Large intestine (tissue), 3 donors: Measurements from ENCODE around the gene TMEM132D. TPM values are rescaled to one million over a fixed set of nuclear protein-coding genes. Genes with fewer than 3 reads are reported as not detected.

Source experiments
- DNase-seq, 2 donors: peaks; one replicate each; pipeline versions ENCODE4 v3.0.0 to v3.0.0-alpha.2; 2013
- H3K27ac ChIP-seq: one replicate; pipeline ENCODE4 v1.5.1; 2013; ENCODE audit warnings: low read length
- H3K27me3 ChIP-seq: 2 replicates; pipeline ENCODE4 v1.6.1; 2013; ENCODE audit warnings: low read length; ENCODE audit not compliant: control insufficient read depth, insufficient read depth
- H3K36me3 ChIP-seq: 2 replicates; pipeline ENCODE4 v1.6.1; 2013; ENCODE audit warnings: low read length; ENCODE audit not compliant: control insufficient read depth, insufficient read depth
- H3K4me1 ChIP-seq: one replicate; pipeline ENCODE4 v1.6.1; 2013; ENCODE audit warnings: low read length; ENCODE audit not compliant: control insufficient read depth, insufficient read depth
- H3K4me3 ChIP-seq: one replicate; pipeline ENCODE4 v1.5.1; 2013; ENCODE audit warnings: low read length
- H3K9me3 ChIP-seq: one replicate; pipeline ENCODE4 v1.6.1; 2013; ENCODE audit warnings: mild to moderate bottlenecking, low read depth, low read length, moderate library complexity; ENCODE audit not compliant: control insufficient read depth
- WGBS: methylation state at CpG from one replicate; pipeline ENCODE4 v1.1.5; 2013; ENCODE audit warnings: low lambda C conversion rate; ENCODE audit not compliant: insufficient coverage; 5-methylcytosine and 5-hydroxymethylcytosine counted together
- polyA plus RNA-seq: library from polyadenylated mRNA; unstranded; fragments of 120-200 nt; gene quantifications from one replicate; pipeline ENCODE4 v1.2.1, GENCODE V29; 2013

The TMEM132D gene
- polyA plus RNA-seq, 1 donor: 0.55 TPM

GRCh38 chr12:129701631-129702101 is 202.2 kb downstream of the TMEM132D start:
- H3K27me3 ChIP-seq: no peaks in the 10 kb centered on the region
- no peaks in the 10 kb centered on the region for H3K4me1 ChIP-seq
- WGBS: no CpG with 5 or more reads among the region's 9 CpGs
- DNase-seq: peak; percentile 8 to 13
- H3K9me3 ChIP-seq: peaks cover 10% of the 10 kb centered on the region
- no peaks in the 10 kb centered on the region for H3K36me3 ChIP-seq
- no peak overlapping the region for H3K4me3 ChIP-seq
- no peak overlapping the region for H3K27ac ChIP-seq

- Histone ChIP-seq H3K9me3 (peaks cover 5% of the 10 kb centered on the region), H3K36me3 (no peaks in the 10 kb centered on the region), H3K4me3 (no peak overlapping the region), H3K4me1 (no peaks in the 10 kb centered on the region), H3K27me3 (no peaks in the 10 kb centered on the region), H3K27ac (no peak overlapping the region)
- no peak for DNase-seq
- 100% methylated on average over 1 of the region's 22 CpGs for WGBS
Observed at GRCh38 chr12:129700036-129700435, 203.8 kb downstream of the TMEM132D start.

DNA sequence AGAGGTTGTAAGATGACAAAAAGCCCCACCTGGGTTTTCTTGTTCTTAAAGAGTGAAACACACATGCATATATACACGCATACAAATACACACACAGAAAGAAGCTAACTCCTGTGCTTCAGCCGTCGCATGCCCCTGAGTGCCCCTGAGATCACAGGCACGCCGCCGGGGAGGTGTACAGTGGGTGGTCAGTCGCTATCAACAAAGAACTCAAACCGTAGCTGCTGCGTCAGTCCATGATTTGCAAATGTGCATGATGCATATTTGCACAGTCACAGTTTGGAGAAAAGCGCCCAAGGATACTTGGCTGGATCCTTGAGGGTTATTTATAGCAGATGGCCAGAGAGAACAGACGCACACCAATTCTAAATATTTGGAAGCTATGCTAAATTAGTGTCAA is 206.9 kb downstream of the TMEM132D start:
- H3K27me3 ChIP-seq: no peaks in the 10 kb centered on the region
- no peak overlapping the region for H3K4me3 ChIP-seq
- no peaks in the 10 kb centered on the region for H3K36me3 ChIP-seq
- WGBS: 70% methylated on average over 4 of the region's 11 CpGs
- no peaks in the 10 kb centered on the region for H3K4me1 ChIP-seq
- H3K27ac ChIP-seq: no peak overlapping the region
- H3K9me3 ChIP-seq: peaks cover 5% of the 10 kb centered on the region
- DNase-seq: peak in 1 of 2 donors; percentile 29

GRCh38 chr12:129696405-129696804 is 207.4 kb downstream of the TMEM132D start:
- WGBS: no CpG with 5 or more reads among the region's 5 CpGs

GRCh38 chr12:129693731-129694130 is 210.1 kb downstream of the TMEM132D start:
- no peaks in the 10 kb centered on the region for H3K9me3 ChIP-seq
- no peaks in the 10 kb centered on the region for H3K4me1 ChIP-seq
- no peak overlapping the region for H3K27ac ChIP-seq
- no peak overlapping the region for H3K4me3 ChIP-seq
- no peak for DNase-seq
- no peaks in the 10 kb centered on the region for H3K36me3 ChIP-seq
- no CpG with 5 or more reads among the region's 8 CpGs for WGBS
- no peaks in the 10 kb centered on the region for H3K27me3 ChIP-seq

More at GRCh38 chr12:129696405-129696804, 207.4 kb downstream of the TMEM132D start:
- no peak overlapping the region for H3K4me3 ChIP-seq
- H3K27ac ChIP-seq: no peak overlapping the region
- H3K36me3 ChIP-seq: no peaks in the 10 kb centered on the region
- no peaks in the 10 kb centered on the region for H3K4me1 ChIP-seq
- no peak for DNase-seq
- peaks cover 5% of the 10 kb centered on the region for H3K9me3 ChIP-seq
- H3K27me3 ChIP-seq: no peaks in the 10 kb centered on the region

DNA sequence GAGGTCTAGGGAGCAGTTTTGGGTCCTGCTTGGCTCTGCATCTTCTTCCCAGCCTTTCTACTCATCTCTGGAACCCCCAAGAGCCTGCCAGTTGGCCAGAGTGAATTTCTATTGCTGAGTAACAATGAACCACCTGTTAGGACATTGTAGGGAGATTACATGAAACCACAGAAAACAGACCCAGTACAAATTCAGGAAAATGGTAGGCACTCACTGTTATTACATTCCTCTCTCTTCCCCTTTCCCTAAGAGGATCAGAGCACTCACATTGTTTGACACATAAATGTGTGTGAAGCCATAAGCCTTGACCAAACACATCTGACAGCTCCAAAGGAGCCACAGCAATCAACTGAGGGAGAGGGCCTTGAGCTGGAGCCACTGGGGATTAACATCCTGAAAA is 216.1 kb downstream of the TMEM132D start:
- no peaks in the 10 kb centered on the region for H3K4me1 ChIP-seq
- no peaks in the 10 kb centered on the region for H3K27me3 ChIP-seq
- no peak for DNase-seq
- no peak overlapping the region for H3K4me3 ChIP-seq
- H3K9me3 ChIP-seq: no peaks in the 10 kb centered on the region
- H3K36me3 ChIP-seq: no peaks in the 10 kb centered on the region
- no peak overlapping the region for H3K27ac ChIP-seq

GRCh38 chr12:129681830-129682229 is 222.0 kb downstream of the TMEM132D start:
- no CpG with 5 or more reads among the region's 2 CpGs for WGBS
- no peaks in the 10 kb centered on the region for H3K27me3 ChIP-seq
- no peaks in the 10 kb centered on the region for H3K9me3 ChIP-seq
- H3K36me3 ChIP-seq: no peaks in the 10 kb centered on the region
- H3K27ac ChIP-seq: no peak overlapping the region
- H3K4me3 ChIP-seq: no peak overlapping the region
- no peak for DNase-seq
- H3K4me1 ChIP-seq: no peaks in the 10 kb centered on the region

DNA sequence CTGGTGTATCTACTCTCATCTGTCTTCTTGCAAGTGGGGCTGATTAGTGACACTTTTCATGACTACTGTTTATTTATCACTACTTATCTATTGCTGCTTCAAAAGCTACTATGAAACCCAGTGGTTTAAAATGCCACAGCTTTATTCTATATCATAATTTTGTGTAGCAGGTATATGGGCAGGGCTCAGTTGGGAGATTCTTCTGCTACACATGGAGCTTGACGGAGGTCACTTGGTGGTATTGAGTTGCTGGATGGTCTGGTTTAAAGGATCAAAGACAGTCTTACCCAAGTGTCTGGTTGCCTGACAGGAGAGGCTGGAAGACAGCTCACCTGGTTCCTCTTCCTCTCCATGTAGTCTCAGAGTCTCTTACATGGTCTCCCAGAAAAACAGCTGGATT is 222.7 kb downstream of the TMEM132D start:
- DNase-seq: no peak
- H3K9me3 ChIP-seq: no peaks in the 10 kb centered on the region
- no CpG with 5 or more reads among the region's 1 CpG for WGBS

DNA sequence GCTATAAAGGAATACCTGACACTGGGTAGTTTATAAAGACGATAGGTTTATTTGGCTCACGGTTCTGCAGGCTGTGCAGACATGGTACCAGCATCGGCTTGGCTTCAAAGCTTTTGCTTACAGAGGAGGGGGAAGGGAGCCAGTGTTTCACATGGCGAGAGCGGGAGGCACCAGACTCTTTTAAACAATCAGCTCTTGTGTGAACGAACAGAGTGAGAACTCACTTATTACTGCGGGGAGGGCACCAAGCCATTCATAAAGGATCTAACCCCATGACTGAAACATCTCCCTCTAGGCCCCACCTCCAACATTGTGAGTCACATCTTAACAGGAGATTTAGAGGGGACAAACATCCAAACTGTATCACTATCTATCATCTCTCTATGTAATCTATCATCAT is 227.4 kb downstream of the TMEM132D start:
- H3K4me1 ChIP-seq: no peaks in the 10 kb centered on the region
- H3K27ac ChIP-seq: no peak overlapping the region
- WGBS: no CpG with 5 or more reads among the region's 7 CpGs
- DNase-seq: no peak
- no peaks in the 10 kb centered on the region for H3K9me3 ChIP-seq
- H3K27me3 ChIP-seq: no peaks in the 10 kb centered on the region
- no peaks in the 10 kb centered on the region for H3K36me3 ChIP-seq
- no peak overlapping the region for H3K4me3 ChIP-seq

More for the DNA sequence above, 222.7 kb downstream of the TMEM132D start:
- no peaks in the 10 kb centered on the region for H3K36me3 ChIP-seq
- no peaks in the 10 kb centered on the region for H3K27me3 ChIP-seq
- H3K27ac ChIP-seq: no peak overlapping the region
- H3K4me1 ChIP-seq: no peaks in the 10 kb centered on the region
- H3K4me3 ChIP-seq: no peak overlapping the region

DNA sequence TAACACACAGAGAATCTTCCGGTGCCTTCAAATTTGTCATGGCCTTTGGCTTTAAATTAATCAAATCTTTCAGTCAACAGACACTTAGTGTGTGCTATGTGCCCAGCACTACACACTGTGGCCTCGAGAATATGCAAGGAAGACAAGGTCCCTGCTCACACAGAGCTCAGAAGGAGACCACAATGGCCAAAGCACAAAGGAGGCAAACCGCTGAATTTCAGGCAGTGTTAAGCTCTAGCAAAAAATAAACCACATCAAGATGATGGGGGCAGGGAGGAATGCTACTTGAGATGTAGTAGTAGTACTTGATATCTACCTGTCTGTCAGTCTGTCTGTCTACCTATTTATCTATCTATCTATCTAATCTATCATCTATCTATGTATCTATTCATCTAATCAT is 227.9 kb downstream of the TMEM132D start:
- Histone ChIP-seq H3K4me3 (no peak overlapping the region), H3K27ac (no peak overlapping the region), H3K36me3 (no peaks in the 10 kb centered on the region), H3K9me3 (no peaks in the 10 kb centered on the region), H3K27me3 (no peaks in the 10 kb centered on the region), H3K4me1 (no peaks in the 10 kb centered on the region)
- DNase-seq: no peak
- no CpG with 5 or more reads among the region's 3 CpGs for WGBS

GRCh38 chr12:129675496-129675895 is 228.3 kb downstream of the TMEM132D start:
- Histone ChIP-seq H3K27me3 (no peaks in the 10 kb centered on the region), H3K4me1 (no peaks in the 10 kb centered on the region), H3K4me3 (no peak overlapping the region), H3K27ac (no peak overlapping the region), H3K36me3 (no peaks in the 10 kb centered on the region), H3K9me3 (no peaks in the 10 kb centered on the region)
- WGBS: no CpG with 5 or more reads among the region's 4 CpGs
- no peak for DNase-seq
